Endothelial cell of umbilical vein (primary cell): Measurements from ENCODE around the gene SHMT1.

Experiments used
- CTCF ChIP-seq, 2 donors: IDR thresholded peaks; 1 replicate in 1 of 2; 2 replicates in 1 of 2; pipeline ENCODE4 v1.5.1; 2011; ENCODE audit warnings: low read length in 2 of 2, mild to moderate bottlenecking in 2 of 2, moderate library complexity in 2 of 2, control low read depth in 1 of 2, inconsistent platforms in 1 of 2, low read depth in 1 of 2; ENCODE audit not compliant: insufficient read depth in 1 of 2; ENCODE audit errors: extremely low read depth in 1 of 2
- EZH2 ChIP-seq: IDR thresholded peaks from 2 replicates; pipeline ENCODE4 v1.6.1; 2012; ENCODE audit warnings: borderline replicate concordance, low read depth, mild to moderate bottlenecking, moderate library complexity, low read length, inconsistent platforms; ENCODE audit not compliant: severe bottlenecking
- FOS ChIP-seq: IDR thresholded peaks from 2 replicates; pipeline ENCODE4 v1.6.1; 2011; ENCODE audit warnings: mild to moderate bottlenecking, low read length, moderate library complexity, borderline replicate concordance; ENCODE audit not compliant: insufficient read depth
- GATA2 ChIP-seq: IDR thresholded peaks from 2 replicates; pipeline ENCODE4 v1.7.0; 2011; ENCODE audit warnings: low read depth, mild to moderate bottlenecking, moderate library complexity, mixed read lengths, low read length; ENCODE audit not compliant: insufficient read length, insufficient read depth
- JUN ChIP-seq: IDR thresholded peaks from 2 replicates; pipeline ENCODE4 v1.6.1; 2011; ENCODE audit warnings: borderline replicate concordance, low read depth; ENCODE audit not compliant: insufficient read length, insufficient read depth
- MYC ChIP-seq: IDR thresholded peaks from one replicate; pipeline ENCODE4 v1.6.1; 2011; ENCODE audit warnings: mild to moderate bottlenecking, low read depth, low read length
- POLR2A ChIP-seq: IDR thresholded peaks from 2 replicates; pipeline ENCODE4 v1.6.1; 2012; ENCODE audit warnings: low read depth, mild to moderate bottlenecking, control low read depth, low read length
- POLR2AphosphoS5 ChIP-seq: IDR thresholded peaks from 2 replicates; pipeline ENCODE4 v1.6.1; 2012; ENCODE audit warnings: low read depth, mild to moderate bottlenecking, control low read depth, low read length, moderate library complexity; ENCODE audit not compliant: insufficient read depth

- TF ChIP-seq CTCF (IDR thresholded peaks at IDR 0.05; ENCODE audit: extremely low read depth in 1 of 2, insufficient read depth in 1 of 2, low read depth in 1 of 2, low read length in 2 of 2) (peak; percentile 35 to 46), POLR2A (no peak), MYC (no peak), POLR2AphosphoS5 (no peak), GATA2 (no peak), FOS (no peak), EZH2 (no peak), JUN (no peak)
These were observed 43.6 kb downstream of the SHMT1 start for GRCh38 chr17:18319604-18320256.
